Measurements from ENCODE around the gene CREB3L1.

Gene CREB3L1

GRCh38 chr11:46247090-46247489, 30.4 kb upstream of the CREB3L1 start:
- no peak for DNase-seq (ENCODE audit: low read depth, low spot score)
- no peak overlapping the region for H3K4me3 ChIP-seq (ENCODE audit: low read depth, low read length)
- TF ChIP-seq CTCF (IDR thresholded peaks at IDR 0.05; ENCODE audit: insufficient read depth, low read length, missing control alignments), result no peak
- POLR2A ChIA-PET, result no interaction called here
- CTCF ChIA-PET, result interaction anchor here (0.8 to 15.6 kb wide), 4 partner anchors 9 to 68 kb away, joined by 3 to 661 read pairs (median 30); partner anchors contain the start of gene CREB3L1

GRCh38 chr11:46247659-46248058, 29.8 kb upstream of the CREB3L1 start:
- peak; percentile 5 for TF ChIP-seq CTCF (IDR thresholded peaks at IDR 0.05; ENCODE audit: insufficient read depth, low read length, missing control alignments)
- DNase-seq (ENCODE audit: low read depth, low spot score), result no peak
- POLR2A ChIA-PET, result interaction anchor here (0.8 to 1.8 kb wide), 5 partner anchors 10 to 43 kb away, joined by 3 to 7 read pairs (median 5); no protein-coding TSS in a partner anchor
- no peak overlapping the region for H3K4me3 ChIP-seq (ENCODE audit: low read depth, low read length)
- CTCF ChIA-PET, result interaction anchor here (2.7 to 15.6 kb wide), 4 partner anchors 9 to 68 kb away, joined by 7 to 661 read pairs (median 50); partner anchors contain the start of gene CREB3L1

GRCh38 chr11:46248289-46249102, 29.0 kb upstream of the CREB3L1 start:
- no peak overlapping the region for H3K4me3 ChIP-seq (ENCODE audit: low read depth, low read length)
- TF ChIP-seq CTCF (IDR thresholded peaks at IDR 0.05; ENCODE audit: insufficient read depth, low read length, missing control alignments), result no peak
- peak; percentile 91 for DNase-seq (ENCODE audit: low read depth, low spot score)
- CTCF ChIA-PET, result interaction anchor here (1.0 to 15.6 kb wide), 5 partner anchors 10 to 67 kb away, joined by 3 to 661 read pairs (median 47); partner anchors contain the start of gene CREB3L1
- POLR2A ChIA-PET, result interaction anchor here (0.8 to 2.7 kb wide), 8 partner anchors 9 to 47 kb away, joined by 3 to 18 read pairs (median 5); no protein-coding TSS in a partner anchor

GRCh38 chr11:46249103-46249937, 28.1 kb upstream of the CREB3L1 start:
- no peak for DNase-seq (ENCODE audit: low read depth, low spot score)
- TF ChIP-seq CTCF (IDR thresholded peaks at IDR 0.05; ENCODE audit: insufficient read depth, low read length, missing control alignments), result no peak
- no peak overlapping the region for H3K4me3 ChIP-seq (ENCODE audit: low read depth, low read length)
- ChIA-PET CTCF (interaction anchor here (0.7 to 15.6 kb wide), 12 partner anchors 10 to 66 kb away, joined by 3 to 661 read pairs (median 5); partner anchors contain the start of gene CREB3L1), POLR2A (interaction anchor here (0.9 to 2.7 kb wide), 8 partner anchors 9 to 46 kb away, joined by 3 to 18 read pairs (median 5); no protein-coding TSS in a partner anchor)

- POLR2A ChIA-PET, result interaction anchor here (0.6 to 2.7 kb wide), 6 partner anchors 9 to 268 kb away, joined by 3 to 18 read pairs (median 4); partner anchors contain the start of gene CREB3L1
- no peak for DNase-seq (ENCODE audit: low read depth, low spot score)
Observed at GRCh38 chr11:46249938-46250744, 27.3 kb upstream of the CREB3L1 start.

More at GRCh38 chr11:46249938-46250744, 27.3 kb upstream of the CREB3L1 start:
- no peak overlapping the region for H3K4me3 ChIP-seq (ENCODE audit: low read depth, low read length)
- CTCF ChIA-PET, result interaction anchor here (0.7 to 15.6 kb wide), 11 partner anchors 10 to 90 kb away, joined by 3 to 661 read pairs (median 4); partner anchors contain the start of gene CREB3L1
- TF ChIP-seq CTCF (IDR thresholded peaks at IDR 0.05; ENCODE audit: insufficient read depth, low read length, missing control alignments), result no peak
